ENCODE results near the gene RMND5A.
"Not testable (repeated sequence)": the region's sequence is repeated elsewhere in the genome, so short reads cannot be mapped to it uniquely, and the experiment has no call there.

GRCh38 chr2:86725706-86726105, 5.6 kb downstream of the RMND5A start:
- TF ChIP-seq, protein P1, sequence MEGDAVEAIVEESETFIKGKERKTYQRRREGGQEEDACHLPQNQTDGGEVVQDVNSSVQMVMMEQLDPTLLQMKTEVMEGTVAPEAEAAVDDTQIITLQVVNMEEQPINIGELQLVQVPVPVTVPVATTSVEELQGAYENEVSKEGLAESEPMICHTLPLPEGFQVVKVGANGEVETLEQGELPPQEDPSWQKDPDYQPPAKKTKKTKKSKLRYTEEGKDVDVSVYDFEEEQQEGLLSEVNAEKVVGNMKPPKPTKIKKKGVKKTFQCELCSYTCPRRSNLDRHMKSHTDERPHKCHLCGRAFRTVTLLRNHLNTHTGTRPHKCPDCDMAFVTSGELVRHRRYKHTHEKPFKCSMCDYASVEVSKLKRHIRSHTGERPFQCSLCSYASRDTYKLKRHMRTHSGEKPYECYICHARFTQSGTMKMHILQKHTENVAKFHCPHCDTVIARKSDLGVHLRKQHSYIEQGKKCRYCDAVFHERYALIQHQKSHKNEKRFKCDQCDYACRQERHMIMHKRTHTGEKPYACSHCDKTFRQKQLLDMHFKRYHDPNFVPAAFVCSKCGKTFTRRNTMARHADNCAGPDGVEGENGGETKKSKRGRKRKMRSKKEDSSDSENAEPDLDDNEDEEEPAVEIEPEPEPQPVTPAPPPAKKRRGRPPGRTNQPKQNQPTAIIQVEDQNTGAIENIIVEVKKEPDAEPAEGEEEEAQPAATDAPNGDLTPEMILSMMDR (IDR thresholded peaks at IDR 0.05): not testable (repeated sequence)
- not testable (repeated sequence) for TF ChIP-seq ZFX (IDR thresholded peaks at IDR 0.05; ENCODE audit: borderline replicate concordance)
